Keratinocyte (primary cell): Measurements from ENCODE around the gene OLFML2A. TPM values are rescaled to one million over a fixed set of nuclear protein-coding genes. Genes with fewer than 3 reads are reported as not detected.

ENCODE experiments used
- DNase-seq: peaks from one replicate; pipeline ENCODE4 v3.0.0-alpha.2; 2011; ENCODE audit warnings: low read depth, missing footprints, low spot score
- FAIRE-seq: peaks from 2 replicates; lab custom pipeline; 2011; peaks lifted over from hg19 to GRCh38; lab: Jason Lieb, UNC
- H2AFZ ChIP-seq: 2 replicates; pipeline ENCODE4 v1.6.0; 2012; ENCODE audit warnings: low read length, control low read depth, inconsistent platforms; ENCODE audit not compliant: control insufficient read depth
- H3K27ac ChIP-seq: 2 replicates; pipeline ENCODE4 v1.5.1; 2011; ENCODE audit warnings: low read length; ENCODE audit not compliant: control insufficient read depth, insufficient read depth
- H3K27me3 ChIP-seq: 3 replicates; pipeline ENCODE4 v1.6.0; 2011; ENCODE audit warnings: low read length; ENCODE audit not compliant: control insufficient read depth, insufficient read depth; ENCODE audit errors: extremely low read depth
- H3K36me3 ChIP-seq, 2 experiments: 2 replicates in 1 of 2; 3 replicates in 1 of 2; pipeline ENCODE4 v1.5.1; 2011; ENCODE audit warnings: low read length in 2 of 2, mild to moderate bottlenecking in 1 of 2; ENCODE audit not compliant: control insufficient read depth in 2 of 2, insufficient read depth in 2 of 2; ENCODE audit errors: extremely low read depth in 1 of 2
- H3K4me1 ChIP-seq: 3 replicates; pipeline ENCODE4 v1.5.1; 2011; ENCODE audit warnings: low read length; ENCODE audit not compliant: control insufficient read depth, insufficient read depth; ENCODE audit errors: extremely low read depth
- H3K4me2 ChIP-seq: 3 replicates; pipeline ENCODE4 v1.6.0; 2011; ENCODE audit warnings: low read depth, low read length; ENCODE audit not compliant: control insufficient read depth, insufficient read depth; ENCODE audit errors: extremely low read depth
- H3K4me3 ChIP-seq, 3 experiments: fragments of 200-600 bp in 1 of 3; sonication (generic) in 1 of 3; 2 replicates in 2 of 3; 3 replicates in 1 of 3; pipeline ENCODE4 v1.5.1; 2011 to 2016; ENCODE audit warnings: low read length in 3 of 3, mild to moderate bottlenecking in 3 of 3, control low read depth in 2 of 3, inconsistent platforms in 1 of 3, low read depth in 1 of 3, mixed read lengths in 1 of 3, mixed run types in 1 of 3, moderate library complexity in 1 of 3; ENCODE audit not compliant: control insufficient read depth in 2 of 3, insufficient read depth in 2 of 3; ENCODE audit errors: extremely low read depth in 1 of 3
- H3K79me2 ChIP-seq: 2 replicates; pipeline ENCODE4 v1.6.0; 2012; ENCODE audit warnings: low read length; ENCODE audit not compliant: control insufficient read depth, insufficient read depth
- H3K9ac ChIP-seq: 3 replicates; pipeline ENCODE4 v1.6.0; 2011; ENCODE audit warnings: low read length; ENCODE audit not compliant: control insufficient read depth, insufficient read depth; ENCODE audit errors: extremely low read depth
- H3K9me1 ChIP-seq: 3 replicates; pipeline ENCODE4 v1.6.0; 2011; ENCODE audit warnings: low read length; ENCODE audit not compliant: control insufficient read depth, insufficient read depth; ENCODE audit errors: extremely low read depth
- H3K9me3 ChIP-seq: 2 replicates; pipeline ENCODE4 v1.5.1; 2012; ENCODE audit warnings: low read depth, low read length; ENCODE audit not compliant: control insufficient read depth
- H4K20me1 ChIP-seq: 3 replicates; pipeline ENCODE4 v1.6.0; 2011; ENCODE audit warnings: low read length; ENCODE audit not compliant: control insufficient read depth, insufficient read depth; ENCODE audit errors: extremely low read depth
- EZH2 ChIP-seq: IDR thresholded peaks from one replicate; pipeline ENCODE4 v1.6.1; 2012; ENCODE audit warnings: inconsistent platforms, mild to moderate bottlenecking, low read length, moderate library complexity
- dilution Hi-C: fragments of 300-500 bp; cut with MboI; formaldehyde crosslinking; loops from one replicate; pipeline ENCODE4 v1.7.0; 2020; ENCODE audit warnings: low sequenced_read_pairs; ENCODE audit not compliant: extremely low pct_ligation_motif_present
- polyA plus RNA-seq, 5 experiments: library from polyadenylated mRNA; depleted of rRNA in 3 of 5; stranded (reverse) in 3 of 5; stranded (forward) in 1 of 5; unstranded in 1 of 5; fragments of >200 nt; gene quantifications; 1 replicate in 1 of 5; 2 replicates in 3 of 5; 3 replicates in 1 of 5; pipeline versions ENCODE4 v1.2.1 to v1.2.3, GENCODE V29; 2011 to 2012; ENCODE audit warnings: missing spikeins in 2 of 5, low read depth in 1 of 5, low replicate concordance in 1 of 5
- TF ChIP-seq, protein P1 (sequence below), 3 experiments: IDR thresholded peaks in 1 of 3; conservative IDR thresholded peaks in 1 of 3; optimal IDR thresholded peaks in 1 of 3; 2 replicates in 2 of 3; 3 replicates in 1 of 3; pipeline versions ENCODE3 to v1.5.1; 2011; ENCODE audit warnings: low read length in 3 of 3, mild to moderate bottlenecking in 3 of 3, moderate library complexity in 2 of 3, control low read depth in 1 of 3, inconsistent platforms in 1 of 3; ENCODE audit not compliant: insufficient read depth in 2 of 3; ENCODE audit errors: extremely low read depth in 1 of 3

OLFML2A gene
- polyA plus RNA-seq, 1 donor (not counting 4 experiments of a cell fraction or from before 2014, with no cell fraction given), result 1.1 TPM

DNA sequence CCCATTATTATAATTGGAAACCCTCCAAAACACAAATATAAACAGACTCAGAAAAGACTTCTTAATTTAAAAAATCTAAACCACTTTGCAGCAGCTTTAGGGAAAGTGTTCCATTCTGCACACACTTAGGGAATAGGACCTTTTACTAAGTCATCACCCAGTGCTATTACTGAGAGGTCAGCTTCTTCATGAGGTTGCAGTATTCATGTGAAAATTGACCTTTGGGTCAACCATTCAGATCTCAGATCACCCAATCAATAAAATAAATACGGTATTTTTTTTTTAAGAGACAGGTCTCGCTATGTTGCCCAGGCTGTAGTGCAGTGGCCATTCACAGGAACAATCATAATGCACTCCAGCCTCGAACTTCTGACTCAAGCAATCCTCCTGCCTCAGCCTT, 27.6 kb upstream of the OLFML2A start:
- Histone ChIP-seq H3K9me3 (no peaks in the 10 kb centered on the region), H3K27me3 (no peaks in the 10 kb centered on the region), H3K36me3 (no peaks in the 10 kb centered on the region), H3K4me3 (no peak overlapping the region), H3K9me1 (no peaks in the 10 kb centered on the region), H3K4me2 (no peak overlapping the region), H3K9ac (no peak overlapping the region), H3K79me2 (peaks cover 4% of the 10 kb centered on the region), H2AFZ (no peak overlapping the region), H4K20me1 (no peaks in the 10 kb centered on the region), H3K27ac (no peak overlapping the region), H3K4me1 (peaks cover 9% of the 10 kb centered on the region)
- TF ChIP-seq, protein P1, sequence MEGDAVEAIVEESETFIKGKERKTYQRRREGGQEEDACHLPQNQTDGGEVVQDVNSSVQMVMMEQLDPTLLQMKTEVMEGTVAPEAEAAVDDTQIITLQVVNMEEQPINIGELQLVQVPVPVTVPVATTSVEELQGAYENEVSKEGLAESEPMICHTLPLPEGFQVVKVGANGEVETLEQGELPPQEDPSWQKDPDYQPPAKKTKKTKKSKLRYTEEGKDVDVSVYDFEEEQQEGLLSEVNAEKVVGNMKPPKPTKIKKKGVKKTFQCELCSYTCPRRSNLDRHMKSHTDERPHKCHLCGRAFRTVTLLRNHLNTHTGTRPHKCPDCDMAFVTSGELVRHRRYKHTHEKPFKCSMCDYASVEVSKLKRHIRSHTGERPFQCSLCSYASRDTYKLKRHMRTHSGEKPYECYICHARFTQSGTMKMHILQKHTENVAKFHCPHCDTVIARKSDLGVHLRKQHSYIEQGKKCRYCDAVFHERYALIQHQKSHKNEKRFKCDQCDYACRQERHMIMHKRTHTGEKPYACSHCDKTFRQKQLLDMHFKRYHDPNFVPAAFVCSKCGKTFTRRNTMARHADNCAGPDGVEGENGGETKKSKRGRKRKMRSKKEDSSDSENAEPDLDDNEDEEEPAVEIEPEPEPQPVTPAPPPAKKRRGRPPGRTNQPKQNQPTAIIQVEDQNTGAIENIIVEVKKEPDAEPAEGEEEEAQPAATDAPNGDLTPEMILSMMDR (optimal IDR thresholded peaks at IDR 0.05 in 1 of 3, IDR thresholded peaks at IDR 0.05 in 1 of 3, conservative IDR thresholded peaks at IDR 0.05 in 1 of 3; ENCODE audit: extremely low read depth in 1 of 3, insufficient read depth in 2 of 3, low read length in 3 of 3), result no peak
- no peak for TF ChIP-seq EZH2
- no peak for FAIRE-seq
- DNase-seq, result no peak
- dilution Hi-C loops, result no loop called here

DNA sequence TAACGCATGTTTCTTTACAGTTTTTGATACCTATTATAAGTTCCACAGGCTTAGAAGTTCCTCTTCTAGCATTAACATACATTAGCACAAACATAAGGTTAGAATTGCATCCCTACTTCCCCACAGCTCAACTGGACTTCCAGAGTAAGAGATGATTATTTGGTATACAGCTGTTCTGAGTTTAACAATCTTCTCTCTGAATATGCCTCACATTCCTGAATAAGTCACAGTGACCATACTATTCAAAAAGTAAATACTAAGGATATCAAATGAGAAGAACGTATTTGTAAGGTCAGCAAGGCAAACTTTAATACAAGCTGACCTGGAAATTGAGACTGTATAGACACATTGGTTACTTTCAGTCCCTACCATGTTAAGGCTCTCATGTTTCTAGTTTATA, 27.2 kb upstream of the OLFML2A start:
- dilution Hi-C loops, result no loop called here
- Histone ChIP-seq H4K20me1 (no peaks in the 10 kb centered on the region), H3K9ac (no peak overlapping the region), H3K4me1 (peaks cover 9% of the 10 kb centered on the region), H3K9me1 (no peaks in the 10 kb centered on the region), H2AFZ (no peak overlapping the region), H3K4me2 (no peak overlapping the region), H3K79me2 (peaks cover 4% of the 10 kb centered on the region), H3K9me3 (no peaks in the 10 kb centered on the region), H3K36me3 (no peaks in the 10 kb centered on the region), H3K27me3 (no peaks in the 10 kb centered on the region), H3K27ac (no peak overlapping the region), H3K4me3 (no peak overlapping the region)
- no peak for DNase-seq
- no peak for TF ChIP-seq EZH2
- TF ChIP-seq, protein P1 (optimal IDR thresholded peaks at IDR 0.05 in 1 of 3, IDR thresholded peaks at IDR 0.05 in 1 of 3, conservative IDR thresholded peaks at IDR 0.05 in 1 of 3; ENCODE audit: extremely low read depth in 1 of 3, insufficient read depth in 2 of 3, low read length in 3 of 3), result no peak
- no peak for FAIRE-seq
